Vein endothelial cell (primary cell): ENCODE measurements around the gene PIP. TPM values are rescaled to one million over a fixed set of nuclear protein-coding genes. Genes with fewer than 3 reads are reported as not detected.

Experiments used
- total RNA-seq: library from RNA; depleted of rRNA; stranded (reverse); fragments of >200 nt; gene quantifications from 2 replicates; pipeline ENCODE4 v1.2.3, GENCODE V29; 2012

Gene PIP
- total RNA-seq, result not detected in 2 replicates

GRCh38 chr7:143131781-143132180, at the start of gene PIP:
Gene PIP, plus strand, starts transcription at chr7:143132077. Its CDS starts 40 bp downstream, at chr7:143132117.

GRCh38 chr7:143183024-143183423, 51.1 kb downstream of the PIP start, which contains the start of gene TAS2R39:
Gene TAS2R39, plus strand, starts transcription at chr7:143183419. Its CDS starts 0 bp downstream, at chr7:143183419.

Other genes with a start within 250 kb of the PIP start
- not detected in 2 replicates for gene TRPV6, start 246.3 kb upstream of the PIP start, total RNA-seq
- 0.10 TPM in 1 of 2 replicates, not detected in the other for gene TRPV5, start 198.3 kb upstream of the PIP start, total RNA-seq
- not detected in 2 replicates for gene LLCFC1, start 192.6 kb upstream of the PIP start, total RNA-seq
- gene KEL, start 169.7 kb upstream of the PIP start, total RNA-seq, result not detected in 2 replicates
- 0.33 TPM in 1 of 2 replicates, not detected in the other for gene OR9A2, start 104.9 kb upstream of the PIP start, total RNA-seq
- gene OR6V1, start 79.7 kb upstream of the PIP start, total RNA-seq, result not detected in 2 replicates
- not detected in 2 replicates for gene TAS2R39, start 51.3 kb downstream of the PIP start, total RNA-seq
- gene TAS2R40, start 90.0 kb downstream of the PIP start, total RNA-seq, result not detected in 2 replicates
- gene GSTK1, start 131.4 kb downstream of the PIP start, total RNA-seq, result 73.5 and 81.7 TPM in 2 replicates
- not detected in 2 replicates for gene TMEM139, start 152.9 kb downstream of the PIP start, total RNA-seq
- gene CASP2, start 156.3 kb downstream of the PIP start, total RNA-seq, result 19.9 and 21.6 TPM in 2 replicates
- gene CLCN1, start 184.0 kb downstream of the PIP start, total RNA-seq, result not detected in 2 replicates
- 0.65 and 0.76 TPM in 2 replicates for gene FAM131B, start 230.6 kb downstream of the PIP start, total RNA-seq
- gene ZYX, start 249.3 kb downstream of the PIP start, total RNA-seq, result 91.2 and 116 TPM in 2 replicates